Muscle of arm (tissue), 12 donors: Measurements from ENCODE around the gene KRTAP10-3. TPM values are rescaled to one million over a fixed set of nuclear protein-coding genes. Genes with fewer than 3 reads are reported as not detected.

Experiments
- DNase-seq: peaks from one replicate; pipeline ENCODE4 v3.0.0-alpha.2; 2013
- polyA plus RNA-seq, 12 donors: library from polyadenylated mRNA; unstranded; fragments of 120-200 nt; gene quantifications; one replicate each; pipeline ENCODE4 v1.2.1, GENCODE V29; 2013; ENCODE audit not compliant: insufficient read length in 12 of 12

The KRTAP10-3 gene
- polyA plus RNA-seq, 12 donors, result not detected

- no peak for DNase-seq
Observed at GRCh38 chr21:44530221-44530902, 28.2 kb downstream of the KRTAP10-3 start.

- no peak for DNase-seq
Observed at GRCh38 chr21:44529503-44530125, 29.0 kb downstream of the KRTAP10-3 start.

- no peak for DNase-seq
Observed at GRCh38 chr21:44529011-44529421, 29.6 kb downstream of the KRTAP10-3 start.

- no peak for DNase-seq
Observed at GRCh38 chr21:44528634-44528995, 30.0 kb downstream of the KRTAP10-3 start.

- no peak for DNase-seq
Observed at GRCh38 chr21:44527983-44528633, 30.5 kb downstream of the KRTAP10-3 start.

- no peak for DNase-seq
Observed at GRCh38 chr21:44527156-44527982, 31.2 kb downstream of the KRTAP10-3 start.

- DNase-seq, result no peak
Observed at GRCh38 chr21:44526096-44526997, 32.2 kb downstream of the KRTAP10-3 start.

- no peak for DNase-seq
Observed at GRCh38 chr21:44525391-44526095, 33.1 kb downstream of the KRTAP10-3 start.

GRCh38 chr21:44524414-44525371 lies 33.9 kb downstream of the KRTAP10-3 start:
- no peak for DNase-seq

- DNase-seq, result no peak
Observed at GRCh38 chr21:44523567-44524413, 34.8 kb downstream of the KRTAP10-3 start.

GRCh38 chr21:44522753-44523204 lies 35.8 kb downstream of the KRTAP10-3 start:
- no peak for DNase-seq

- no peak for DNase-seq
Observed at GRCh38 chr21:44521928-44522752, 36.5 kb downstream of the KRTAP10-3 start.

GRCh38 chr21:44521301-44521927 lies 37.2 kb downstream of the KRTAP10-3 start:
- no peak for DNase-seq

- DNase-seq, result no peak
Observed at GRCh38 chr21:44520326-44521300, 38.0 kb downstream of the KRTAP10-3 start.
